ENCODE results near the gene OTUD1. TPM values are rescaled to one million over a fixed set of nuclear protein-coding genes. Genes with fewer than 3 reads are reported as not detected.

Gene OTUD1
- total RNA-seq, 1 experiment from 2014 or later, result 3.7 TPM

GRCh38 chr10:23467548-23467947, 28.7 kb downstream of the OTUD1 start:
- DNase-seq (ENCODE audit: low read depth), result no peak

DNA sequence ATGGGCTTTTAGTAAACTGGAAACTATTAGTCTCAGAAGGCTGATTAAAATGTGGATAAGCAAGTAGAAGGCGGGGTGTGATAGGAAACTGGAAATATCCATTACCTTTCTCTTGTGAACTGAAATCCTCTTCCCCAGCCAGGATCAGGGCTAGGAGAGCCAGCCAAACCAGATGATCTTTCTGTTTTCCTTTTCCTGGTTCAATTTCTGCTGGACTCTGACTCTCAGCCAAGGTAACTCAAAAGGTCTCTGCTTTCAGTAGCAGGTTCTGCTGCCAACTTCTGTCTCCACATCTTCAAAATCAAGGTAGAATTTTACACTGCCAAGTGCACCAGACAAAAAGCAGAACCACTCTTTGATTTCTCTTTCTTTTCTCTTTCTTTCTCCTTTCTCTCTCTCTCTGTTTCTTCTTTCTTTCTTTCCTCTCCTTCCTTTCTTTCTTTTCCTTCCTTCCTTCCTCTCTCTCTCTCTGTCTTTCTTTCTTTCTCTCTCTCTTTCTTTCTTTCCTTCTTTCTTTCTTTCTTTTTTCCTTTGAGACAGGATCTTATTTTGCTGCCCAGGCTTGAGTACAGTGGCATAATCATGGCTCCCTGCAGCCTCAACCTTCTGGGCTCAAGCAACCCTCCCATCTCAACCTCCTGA, 30.8 kb downstream of the OTUD1 start:
- no peak for DNase-seq (ENCODE audit: low read depth)

DNA sequence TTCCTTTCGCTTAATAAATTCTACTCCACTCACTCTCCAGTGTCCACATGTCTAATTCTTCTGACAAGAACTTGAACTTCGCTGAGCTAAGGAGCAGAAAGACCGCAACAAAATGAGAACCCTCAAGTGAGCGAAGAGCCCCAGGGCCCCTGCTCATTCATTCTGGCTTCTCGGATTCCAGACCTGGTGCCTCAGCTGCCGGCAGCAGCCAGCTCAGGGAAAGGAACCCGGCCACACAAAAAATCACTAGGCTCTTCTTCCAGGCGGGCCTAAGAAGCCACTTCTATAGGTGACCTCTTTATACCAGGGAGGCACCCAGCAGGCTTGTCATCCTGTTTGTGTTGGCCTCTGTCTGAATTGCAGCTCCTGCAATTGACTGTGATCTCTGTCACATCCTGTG, 33.3 kb downstream of the OTUD1 start:
- no peak for DNase-seq (ENCODE audit: low read depth)

- DNase-seq (ENCODE audit: low read depth), result no peak
Observed at GRCh38 chr10:23474081-23474480, 35.2 kb downstream of the OTUD1 start.

GRCh38 chr10:23474626-23475025, 35.8 kb downstream of the OTUD1 start:
- no peak for DNase-seq (ENCODE audit: low read depth)

- DNase-seq (ENCODE audit: low read depth), result no peak
Observed at GRCh38 chr10:23478570-23478969, 39.7 kb downstream of the OTUD1 start.

- DNase-seq (ENCODE audit: low read depth), result no peak
Observed at GRCh38 chr10:23479798-23480473, 41.1 kb downstream of the OTUD1 start.

GRCh38 chr10:23481363-23481961, 42.6 kb downstream of the OTUD1 start:
- no peak for DNase-seq (ENCODE audit: low read depth)

- no peak for DNase-seq (ENCODE audit: low read depth)
Observed at GRCh38 chr10:23490115-23490514, 51.2 kb downstream of the OTUD1 start.

Other genes with a start within 250 kb of the OTUD1 start
- gene PTF1A, start 246.8 kb upstream of the OTUD1 start, total RNA-seq (2014; rRNA removed; shearing (Covaris generic)), result not detected in 2 replicates
- gene C10orf67, start 94.3 kb upstream of the OTUD1 start, total RNA-seq (2014; rRNA removed; shearing (Covaris generic)), result not detected in 2 replicates

All from RPMI7951 (cell line).